HCT116 (cell line): Measurements from ENCODE around the gene TENM3.

ENCODE experiments used
- CEBPB ChIP-seq: IDR thresholded peaks from 2 replicates; pipeline ENCODE4 v1.6.1; 2012; ENCODE audit warnings: low read depth
- EGR1 ChIP-seq: IDR thresholded peaks from 2 replicates; pipeline ENCODE4 v1.6.1; 2012; ENCODE audit warnings: low read depth
- ELF1 ChIP-seq: IDR thresholded peaks from 2 replicates; pipeline ENCODE4 v1.6.1; 2012; ENCODE audit warnings: low read depth, borderline replicate concordance
- JUND ChIP-seq: IDR thresholded peaks from 2 replicates; pipeline ENCODE4 v1.6.1; 2012
- POLR2A ChIP-seq: IDR thresholded peaks from 2 replicates; pipeline ENCODE4 v1.7.0; 2011; ENCODE audit warnings: borderline replicate concordance; ENCODE audit not compliant: insufficient read depth, insufficient read length; ENCODE audit errors: extremely low read depth
- POLR2AphosphoS5 ChIP-seq: IDR thresholded peaks from 2 replicates; pipeline ENCODE4 v1.6.1; 2011; ENCODE audit warnings: mild to moderate bottlenecking, low read depth, low read length, moderate library complexity
- RAD21 ChIP-seq: IDR thresholded peaks from 2 replicates; pipeline ENCODE4 v1.6.1; 2012; ENCODE audit warnings: low read depth, mild to moderate bottlenecking
- SIN3A ChIP-seq: IDR thresholded peaks from 2 replicates; pipeline ENCODE4 v1.6.1; 2012; ENCODE audit warnings: low read depth
- SP1 ChIP-seq: IDR thresholded peaks from 2 replicates; pipeline ENCODE4 v1.6.1; 2012; ENCODE audit warnings: low read depth
- YY1 ChIP-seq: IDR thresholded peaks from 2 replicates; pipeline ENCODE4 v1.6.1; 2011; ENCODE audit warnings: low read length, low read depth, moderate library complexity, mild to moderate bottlenecking; ENCODE audit not compliant: insufficient replicate concordance; ENCODE audit errors: extremely low read depth
- ZFX ChIP-seq: fragments of 450-650 bp; IDR thresholded peaks from 2 replicates; pipeline ENCODE4 v1.6.1; 2017
- TF ChIP-seq, protein P1 (sequence below), 3 experiments: fragments of 200-600 bp in 1 of 3; sonication (generic) in 1 of 3; IDR thresholded peaks in 2 of 3; conservative IDR thresholded peaks in 1 of 3; 2 replicates each; pipeline ENCODE4 v1.5.1; 2012 to 2017; ENCODE audit warnings: low read depth in 2 of 3, low read length in 2 of 3, antibody characterized with exemption in 1 of 3, borderline replicate concordance in 1 of 3, control low read depth in 1 of 3, mild to moderate bottlenecking in 1 of 3, mixed read lengths in 1 of 3, mixed run types in 1 of 3, moderate library complexity in 1 of 3; ENCODE audit not compliant: insufficient read depth in 1 of 3
- TF ChIP-seq, protein P2 (sequence below): IDR thresholded peaks from 2 replicates; pipeline ENCODE4 v1.6.1; 2012; ENCODE audit warnings: low read depth
- TF ChIP-seq, protein P3 (sequence below): IDR thresholded peaks from 2 replicates; pipeline ENCODE4 v1.6.1; 2011; ENCODE audit warnings: mild to moderate bottlenecking, low read length, moderate library complexity; ENCODE audit not compliant: insufficient replicate concordance; ENCODE audit errors: extremely low read depth

DNA sequence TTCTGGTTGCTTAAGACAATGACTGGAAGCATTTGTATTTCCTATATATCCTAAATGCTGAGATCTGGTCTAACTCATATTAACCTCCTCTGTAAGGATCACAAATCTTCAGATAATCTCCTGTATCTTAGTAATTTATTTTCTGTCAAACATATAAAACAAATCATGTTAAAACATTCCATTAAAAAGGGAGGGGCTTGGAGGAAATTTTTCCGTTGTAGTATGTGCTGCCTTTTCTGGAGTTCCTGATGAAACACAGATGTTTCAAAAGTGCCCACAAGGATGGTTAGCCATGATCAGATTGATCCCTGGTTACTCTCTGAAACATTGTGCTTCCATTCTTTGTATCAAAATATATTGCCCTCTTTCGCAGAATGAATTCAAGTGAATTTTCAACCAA lies 182.1 kb downstream of the TENM3 start:
- TF ChIP-seq ELF1 (no peak), POLR2A (no peak), POLR2AphosphoS5 (no peak), SIN3A (no peak), CEBPB (no peak), YY1 (no peak), ZFX (no peak), EGR1 (no peak), RAD21 (no peak), SP1 (no peak), JUND (no peak)
- TF ChIP-seq, protein P1, sequence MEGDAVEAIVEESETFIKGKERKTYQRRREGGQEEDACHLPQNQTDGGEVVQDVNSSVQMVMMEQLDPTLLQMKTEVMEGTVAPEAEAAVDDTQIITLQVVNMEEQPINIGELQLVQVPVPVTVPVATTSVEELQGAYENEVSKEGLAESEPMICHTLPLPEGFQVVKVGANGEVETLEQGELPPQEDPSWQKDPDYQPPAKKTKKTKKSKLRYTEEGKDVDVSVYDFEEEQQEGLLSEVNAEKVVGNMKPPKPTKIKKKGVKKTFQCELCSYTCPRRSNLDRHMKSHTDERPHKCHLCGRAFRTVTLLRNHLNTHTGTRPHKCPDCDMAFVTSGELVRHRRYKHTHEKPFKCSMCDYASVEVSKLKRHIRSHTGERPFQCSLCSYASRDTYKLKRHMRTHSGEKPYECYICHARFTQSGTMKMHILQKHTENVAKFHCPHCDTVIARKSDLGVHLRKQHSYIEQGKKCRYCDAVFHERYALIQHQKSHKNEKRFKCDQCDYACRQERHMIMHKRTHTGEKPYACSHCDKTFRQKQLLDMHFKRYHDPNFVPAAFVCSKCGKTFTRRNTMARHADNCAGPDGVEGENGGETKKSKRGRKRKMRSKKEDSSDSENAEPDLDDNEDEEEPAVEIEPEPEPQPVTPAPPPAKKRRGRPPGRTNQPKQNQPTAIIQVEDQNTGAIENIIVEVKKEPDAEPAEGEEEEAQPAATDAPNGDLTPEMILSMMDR (IDR thresholded peaks at IDR 0.05 in 2 of 3, conservative IDR thresholded peaks at IDR 0.05 in 1 of 3; ENCODE audit: borderline replicate concordance in 1 of 3, insufficient read depth in 1 of 3, low read depth in 2 of 3, low read length in 2 of 3): no peak
- TF ChIP-seq, protein P2, sequence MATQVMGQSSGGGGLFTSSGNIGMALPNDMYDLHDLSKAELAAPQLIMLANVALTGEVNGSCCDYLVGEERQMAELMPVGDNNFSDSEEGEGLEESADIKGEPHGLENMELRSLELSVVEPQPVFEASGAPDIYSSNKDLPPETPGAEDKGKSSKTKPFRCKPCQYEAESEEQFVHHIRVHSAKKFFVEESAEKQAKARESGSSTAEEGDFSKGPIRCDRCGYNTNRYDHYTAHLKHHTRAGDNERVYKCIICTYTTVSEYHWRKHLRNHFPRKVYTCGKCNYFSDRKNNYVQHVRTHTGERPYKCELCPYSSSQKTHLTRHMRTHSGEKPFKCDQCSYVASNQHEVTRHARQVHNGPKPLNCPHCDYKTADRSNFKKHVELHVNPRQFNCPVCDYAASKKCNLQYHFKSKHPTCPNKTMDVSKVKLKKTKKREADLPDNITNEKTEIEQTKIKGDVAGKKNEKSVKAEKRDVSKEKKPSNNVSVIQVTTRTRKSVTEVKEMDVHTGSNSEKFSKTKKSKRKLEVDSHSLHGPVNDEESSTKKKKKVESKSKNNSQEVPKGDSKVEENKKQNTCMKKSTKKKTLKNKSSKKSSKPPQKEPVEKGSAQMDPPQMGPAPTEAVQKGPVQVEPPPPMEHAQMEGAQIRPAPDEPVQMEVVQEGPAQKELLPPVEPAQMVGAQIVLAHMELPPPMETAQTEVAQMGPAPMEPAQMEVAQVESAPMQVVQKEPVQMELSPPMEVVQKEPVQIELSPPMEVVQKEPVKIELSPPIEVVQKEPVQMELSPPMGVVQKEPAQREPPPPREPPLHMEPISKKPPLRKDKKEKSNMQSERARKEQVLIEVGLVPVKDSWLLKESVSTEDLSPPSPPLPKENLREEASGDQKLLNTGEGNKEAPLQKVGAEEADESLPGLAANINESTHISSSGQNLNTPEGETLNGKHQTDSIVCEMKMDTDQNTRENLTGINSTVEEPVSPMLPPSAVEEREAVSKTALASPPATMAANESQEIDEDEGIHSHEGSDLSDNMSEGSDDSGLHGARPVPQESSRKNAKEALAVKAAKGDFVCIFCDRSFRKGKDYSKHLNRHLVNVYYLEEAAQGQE: no peak
- TF ChIP-seq, protein P3, sequence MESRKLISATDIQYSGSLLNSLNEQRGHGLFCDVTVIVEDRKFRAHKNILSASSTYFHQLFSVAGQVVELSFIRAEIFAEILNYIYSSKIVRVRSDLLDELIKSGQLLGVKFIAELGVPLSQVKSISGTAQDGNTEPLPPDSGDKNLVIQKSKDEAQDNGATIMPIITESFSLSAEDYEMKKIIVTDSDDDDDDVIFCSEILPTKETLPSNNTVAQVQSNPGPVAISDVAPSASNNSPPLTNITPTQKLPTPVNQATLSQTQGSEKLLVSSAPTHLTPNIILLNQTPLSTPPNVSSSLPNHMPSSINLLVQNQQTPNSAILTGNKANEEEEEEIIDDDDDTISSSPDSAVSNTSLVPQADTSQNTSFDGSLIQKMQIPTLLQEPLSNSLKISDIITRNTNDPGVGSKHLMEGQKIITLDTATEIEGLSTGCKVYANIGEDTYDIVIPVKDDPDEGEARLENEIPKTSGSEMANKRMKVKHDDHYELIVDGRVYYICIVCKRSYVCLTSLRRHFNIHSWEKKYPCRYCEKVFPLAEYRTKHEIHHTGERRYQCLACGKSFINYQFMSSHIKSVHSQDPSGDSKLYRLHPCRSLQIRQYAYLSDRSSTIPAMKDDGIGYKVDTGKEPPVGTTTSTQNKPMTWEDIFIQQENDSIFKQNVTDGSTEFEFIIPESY: no peak
